OCI-M2 (cell line): ENCODE measurements around the gene CDH4.
"Not testable (repeated sequence)": the region's sequence is repeated elsewhere in the genome, so short reads cannot be mapped to it uniquely, and the experiment has no call there.

Source experiments
- DNase-seq: peaks from one replicate; lab custom pipeline; 2025; ENCODE audit not compliant: unreplicated experiment; lab: John Stamatoyannopoulos, UW

The CDH4 gene

DNA sequence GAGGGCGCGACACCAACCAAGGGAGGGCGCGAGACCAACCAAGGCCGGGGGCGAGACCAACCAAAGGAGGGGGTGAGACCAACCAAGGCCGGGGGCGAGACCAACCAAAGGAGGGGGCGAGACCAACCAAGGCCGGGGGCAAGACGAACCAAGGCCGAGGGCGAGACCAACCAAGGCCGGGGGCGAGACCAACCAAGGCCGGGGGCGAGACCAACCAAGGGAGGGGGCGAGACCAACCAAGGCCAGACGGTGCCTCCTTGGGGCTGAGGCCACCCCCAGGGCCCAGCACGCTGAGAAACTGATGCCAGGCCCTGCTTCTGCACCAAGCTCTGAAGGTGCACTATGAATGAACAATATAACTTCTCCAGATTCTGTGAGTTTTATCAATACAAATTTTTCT, 726.4 kb downstream of the CDH4 start:
- DNase-seq: no peak

- no peak for DNase-seq
Measured at GRCh38 chr20:61979090-61979489, 727.0 kb downstream of the CDH4 start.

- no peak for DNase-seq
Measured at GRCh38 chr20:61979701-61980635, 727.9 kb downstream of the CDH4 start.

- DNase-seq: no peak
Measured at GRCh38 chr20:61980647-61981583, 728.9 kb downstream of the CDH4 start.

DNA sequence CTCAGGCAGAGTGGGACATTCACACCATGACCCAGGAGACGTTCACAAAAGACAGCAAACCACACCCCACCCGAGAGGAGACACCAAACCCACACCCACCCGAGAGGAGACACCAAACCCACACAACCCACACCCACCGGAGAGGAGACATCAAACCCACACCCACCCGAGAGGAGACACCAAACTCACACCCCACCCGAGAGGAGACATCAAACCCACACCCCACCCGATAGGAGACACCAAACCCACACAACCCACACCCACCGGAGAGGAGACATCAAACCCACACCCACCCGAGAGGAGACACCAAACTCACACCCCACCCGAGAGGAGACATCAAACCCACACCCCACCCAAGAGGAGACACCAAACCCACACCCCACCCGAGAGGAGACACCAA, 729.6 kb downstream of the CDH4 start:
- DNase-seq: not testable (repeated sequence)

DNA sequence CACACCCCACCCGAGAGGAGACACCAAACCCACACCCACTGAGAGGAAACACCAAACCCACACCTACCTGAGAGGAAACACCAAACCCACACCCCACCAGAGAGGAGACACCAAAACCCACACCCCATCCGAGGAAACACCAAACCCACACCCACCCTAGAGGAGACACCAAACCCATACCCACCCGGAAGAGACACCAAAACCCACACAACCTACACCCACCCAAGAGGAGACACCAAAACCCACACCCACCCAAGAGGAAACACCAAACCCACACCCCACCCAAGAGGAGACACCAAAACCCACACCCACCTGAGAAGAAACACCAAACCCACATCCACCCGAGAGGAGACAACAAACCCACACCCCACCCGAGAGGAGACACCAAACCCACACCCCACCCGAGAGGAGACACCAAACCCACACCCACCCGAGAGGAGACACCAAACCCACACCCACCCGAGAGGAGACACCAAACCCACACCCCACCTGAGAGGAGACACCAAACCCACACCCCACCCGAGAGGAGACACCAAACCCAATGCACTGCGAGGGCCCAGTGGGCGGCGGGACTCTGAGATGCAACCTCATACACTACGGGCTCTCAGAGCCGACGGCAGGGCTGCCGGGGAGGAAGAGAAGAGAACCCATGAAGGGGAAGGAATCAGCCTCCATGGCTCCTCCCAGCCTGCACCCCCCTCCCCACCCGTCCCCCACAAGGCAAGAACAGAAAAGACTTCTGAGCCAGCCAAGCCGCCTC, 730.3 kb downstream of the CDH4 start:
- DNase-seq: no peak

DNA sequence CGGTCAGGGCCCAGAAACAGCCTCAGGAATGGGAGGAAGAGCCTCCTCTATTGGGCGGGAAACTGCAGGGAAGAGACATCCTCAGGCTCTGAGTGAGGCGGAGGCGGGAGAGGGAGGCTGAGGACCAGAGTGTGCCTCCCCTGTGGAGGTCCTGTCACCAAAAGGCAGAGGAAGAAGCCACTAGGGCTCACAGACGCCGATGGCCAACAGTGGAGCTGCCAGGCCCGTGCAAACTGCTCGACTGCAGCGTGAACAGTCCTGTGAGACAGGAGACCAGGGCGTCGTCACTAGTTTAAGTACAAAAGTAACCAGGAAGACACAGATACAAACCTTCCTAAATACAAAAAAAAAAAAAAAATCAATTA, 730.9 kb downstream of the CDH4 start:
- no peak for DNase-seq

DNA sequence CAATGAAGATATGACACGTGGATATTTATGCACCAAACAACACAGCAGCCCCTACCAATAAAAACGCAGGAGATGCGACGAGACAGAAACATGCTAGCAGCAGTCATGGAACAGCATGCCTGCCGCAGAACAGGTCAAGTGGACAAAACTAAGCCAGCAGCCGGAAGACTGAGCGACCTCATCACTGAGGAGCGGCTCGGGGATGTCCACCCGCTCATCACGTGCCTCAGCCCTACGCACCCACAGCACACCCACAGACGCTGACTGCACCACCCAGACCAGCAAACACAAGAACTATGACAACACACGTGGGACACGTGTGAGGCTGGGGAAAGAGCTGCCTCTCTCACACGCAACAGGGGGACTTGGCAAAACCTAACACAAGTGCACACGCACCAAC, 731.9 kb downstream of the CDH4 start:
- DNase-seq: no peak

GRCh38 chr20:61984431-61984830, 732.4 kb downstream of the CDH4 start:
- DNase-seq: not testable (repeated sequence)

- DNase-seq: no peak
Measured at GRCh38 chr20:61985096-61985495, 733.0 kb downstream of the CDH4 start.

- DNase-seq: no peak
Measured at GRCh38 chr20:61986762-61987321, 734.8 kb downstream of the CDH4 start.

- no peak for DNase-seq
Measured at GRCh38 chr20:61988665-61989064, 736.6 kb downstream of the CDH4 start.

GRCh38 chr20:61989741-61990140, 737.7 kb downstream of the CDH4 start:
- no peak for DNase-seq
